Parathyroid adenoma (tissue), 2 donors: Measurements from ENCODE around the gene AKAIN1.

ENCODE experiments used
- H2AFZ ChIP-seq: fragments of 300-600 bp; sonication (generic); one replicate; pipeline ENCODE4 v1.7.0; 2017; ENCODE audit warnings: antibody characterized with exemption, mild to moderate bottlenecking
- H3K27ac ChIP-seq: fragments of 300-600 bp; sonication (generic); one replicate; pipeline ENCODE4 v1.7.0; 2017
- H3K27me3 ChIP-seq: fragments of 300-600 bp; sonication (generic); one replicate; pipeline ENCODE4 v1.7.0; 2017; ENCODE audit warnings: low read length; ENCODE audit not compliant: control insufficient read depth, insufficient read depth
- H3K36me3 ChIP-seq: fragments of 300-600 bp; sonication (generic); one replicate; pipeline ENCODE4 v1.7.0; 2017; ENCODE audit warnings: low read length; ENCODE audit not compliant: control insufficient read depth, insufficient read depth
- H3K4me1 ChIP-seq: fragments of 300-600 bp; sonication (generic); one replicate; pipeline ENCODE4 v1.7.0; 2017; ENCODE audit warnings: control low read depth
- H3K4me2 ChIP-seq: fragments of 300-600 bp; sonication (generic); one replicate; pipeline ENCODE4 v1.7.0; 2017; ENCODE audit warnings: low read length
- H3K4me3 ChIP-seq: fragments of 300-600 bp; sonication (generic); one replicate; pipeline ENCODE4 v1.7.0; 2017; ENCODE audit warnings: low read depth, low read length
- H3K79me2 ChIP-seq: fragments of 300-600 bp; sonication (generic); one replicate; pipeline ENCODE4 v1.7.0; 2017; ENCODE audit warnings: control low read depth
- H3K9ac ChIP-seq: fragments of 300-600 bp; sonication (generic); one replicate; pipeline ENCODE4 v1.7.0; 2017; ENCODE audit warnings: mild to moderate bottlenecking
- H3K9me3 ChIP-seq: fragments of 300-600 bp; sonication (generic); one replicate; pipeline ENCODE4 v1.7.0; 2017; ENCODE audit warnings: low read length; ENCODE audit not compliant: control insufficient read depth
- CTCF ChIP-seq: fragments of 300-600 bp; sonication (generic); IDR thresholded peaks from one replicate; pipeline ENCODE4 v1.7.0; 2017; ENCODE audit warnings: antibody characterized with exemption, mild to moderate bottlenecking
- donor health status: primary hyperparathyroidism.

Gene AKAIN1

GRCh38 chr18:5178519-5178918, 18.5 kb downstream of the AKAIN1 start:
- Histone ChIP-seq H2AFZ (no peak overlapping the region), H3K4me1 (peaks cover 20% of the 10 kb centered on the region), H3K27me3 (no peaks in the 10 kb centered on the region), H3K36me3 (no peaks in the 10 kb centered on the region), H3K4me2 (no peak overlapping the region), H3K9ac (no peak overlapping the region), H3K27ac (no peak overlapping the region), H3K4me3 (no peak overlapping the region), H3K9me3 (no peaks in the 10 kb centered on the region), H3K79me2 (peaks cover 62% of the 10 kb centered on the region)
- no peak for TF ChIP-seq CTCF

- no peaks in the 10 kb centered on the region for H3K9me3 ChIP-seq
- no peak overlapping the region for H3K4me3 ChIP-seq
- H2AFZ ChIP-seq, result no peak overlapping the region
- no peaks in the 10 kb centered on the region for H3K36me3 ChIP-seq
- H3K4me1 ChIP-seq, result peaks cover 16% of the 10 kb centered on the region
- no peak overlapping the region for H3K9ac ChIP-seq
- no peak overlapping the region for H3K27ac ChIP-seq
- peaks cover 64% of the 10 kb centered on the region for H3K79me2 ChIP-seq
- no peak for TF ChIP-seq CTCF
- H3K4me2 ChIP-seq, result no peak overlapping the region
- no peaks in the 10 kb centered on the region for H3K27me3 ChIP-seq
Measured at GRCh38 chr18:5175378-5175777, 21.7 kb downstream of the AKAIN1 start.

- no peak for TF ChIP-seq CTCF
- H3K79me2 ChIP-seq, result peaks cover 55% of the 10 kb centered on the region
- H3K27ac ChIP-seq, result no peak overlapping the region
- no peaks in the 10 kb centered on the region for H3K27me3 ChIP-seq
- no peaks in the 10 kb centered on the region for H3K36me3 ChIP-seq
- peaks cover 20% of the 10 kb centered on the region for H3K4me1 ChIP-seq
- no peak overlapping the region for H3K4me3 ChIP-seq
- H2AFZ ChIP-seq, result no peak overlapping the region
- H3K4me2 ChIP-seq, result no peak overlapping the region
- no peaks in the 10 kb centered on the region for H3K9me3 ChIP-seq
- no peak overlapping the region for H3K9ac ChIP-seq
Measured at GRCh38 chr18:5173646-5174045, 23.4 kb downstream of the AKAIN1 start.

- TF ChIP-seq CTCF, result no peak
- H3K4me1 ChIP-seq, result peaks cover 20% of the 10 kb centered on the region
Measured at GRCh38 chr18:5173236-5173635, 23.8 kb downstream of the AKAIN1 start.

GRCh38 chr18:5167831-5168230, 29.2 kb downstream of the AKAIN1 start:
- no peak overlapping the region for H3K9ac ChIP-seq
- no peaks in the 10 kb centered on the region for H3K36me3 ChIP-seq
- no peaks in the 10 kb centered on the region for H3K9me3 ChIP-seq
- peak overlapping the region; percentile 1 for H3K27ac ChIP-seq
- peaks cover 30% of the 10 kb centered on the region for H3K4me1 ChIP-seq
- no peak for TF ChIP-seq CTCF
- H3K4me3 ChIP-seq, result no peak overlapping the region
- H3K27me3 ChIP-seq, result no peaks in the 10 kb centered on the region
- H2AFZ ChIP-seq, result no peak overlapping the region
- no peak overlapping the region for H3K4me2 ChIP-seq
- peaks cover 21% of the 10 kb centered on the region for H3K79me2 ChIP-seq

More at GRCh38 chr18:5173236-5173635, 23.8 kb downstream of the AKAIN1 start:
- H3K9ac ChIP-seq, result no peak overlapping the region
- no peaks in the 10 kb centered on the region for H3K36me3 ChIP-seq
- H3K4me3 ChIP-seq, result no peak overlapping the region
- H2AFZ ChIP-seq, result no peak overlapping the region
- no peaks in the 10 kb centered on the region for H3K9me3 ChIP-seq
- H3K27ac ChIP-seq, result no peak overlapping the region
- H3K79me2 ChIP-seq, result peaks cover 53% of the 10 kb centered on the region
- H3K4me2 ChIP-seq, result no peak overlapping the region
- H3K27me3 ChIP-seq, result no peaks in the 10 kb centered on the region
